Measurements from ENCODE around the gene TRIP4. TPM values are rescaled to one million over a fixed set of nuclear protein-coding genes. Genes with fewer than 3 reads are reported as not detected.

Gene TRIP4
- total and polyA plus RNA-seq, 2 of the 8 experiments (the other 6 are each of a cell fraction or from before 2014, with no cell fraction given): 6.2 to 18.9 TPM

- Histone ChIP-seq H4K20me1 (replicated peaks in 1 of 2; ENCODE audit: control insufficient read depth in 1 of 2, insufficient read depth in 2 of 2, low read length in 2 of 2) (no peaks in the 10 kb centered on the region), H3K36me3 (ENCODE audit: control insufficient read depth in 2 of 4, insufficient read depth in 4 of 4, low read length in 3 of 4) (no peaks in the 10 kb centered on the region), H2AFZ (ENCODE audit: low read length) (no peak overlapping the region), H4K5ac (ENCODE audit: insufficient read length, low read depth, low read length) (no peak overlapping the region), H3K56ac (replicated peaks; ENCODE audit: insufficient read length, low read depth, low read length) (no peak overlapping the region), H3K9me3 (ENCODE audit: insufficient read depth in 2 of 2, low read depth in 1 of 2, low read length in 1 of 2) (no peaks in the 10 kb centered on the region), H2BK12ac (ENCODE audit: low read depth, low read length) (no peak overlapping the region), H4K8ac (ENCODE audit: extremely low read depth, insufficient read depth, low read length) (no peak overlapping the region), H3K4me1 (replicated peaks in 1 of 4; ENCODE audit: control insufficient read depth in 3 of 4, insufficient read depth in 4 of 4, low read length in 3 of 4) (0 out of 7 replicates have a peak, but pooled peaks cover 0 to 2% (median 0%) of the 10 kb centered on the region in 4 experiments), H3K79me2 (ENCODE audit: control insufficient read depth in 1 of 2, insufficient read depth in 2 of 2, low read length in 2 of 2) (no peaks in the 10 kb centered on the region; a peak in 1 of 4 replicates), H2AK5ac (ENCODE audit: low read depth, low read length) (no peak overlapping the region), H2BK15ac (ENCODE audit: low read length) (no peak overlapping the region), H4K91ac (replicated peaks; ENCODE audit: insufficient read length, low read length) (no peak overlapping the region), H2BK5ac (ENCODE audit: low read depth, low read length) (no peak overlapping the region), H2BK120ac (replicated peaks; ENCODE audit: low read depth, low read length) (no peak overlapping the region), H3K23ac (ENCODE audit: insufficient read length) (no peak overlapping the region), H3K23me2 (ENCODE audit: low read depth, low read length) (no peaks in the 10 kb centered on the region; the same call in 1 of the 2 replicates), H3K4ac (replicated peaks; ENCODE audit: insufficient read length, low read depth, low read length) (no peak overlapping the region), H2BK20ac (ENCODE audit: low read length) (no peak overlapping the region), H3K14ac (ENCODE audit: insufficient read length) (no peak overlapping the region), H3K27me3 (replicated peaks in 1 of 4; ENCODE audit: control insufficient read depth in 3 of 4, extremely low read depth in 1 of 4, insufficient read depth in 3 of 4, low read length in 3 of 4) (no peaks in the 10 kb centered on the region), H3K4me3 (ENCODE audit: extremely low read depth in 1 of 4, insufficient read depth in 2 of 4, low read depth in 3 of 4, low read length in 4 of 4) (peak overlapping the region in 1 of 4 experiments; percentile 95; a peak in 2 of 8 replicates), H3K18ac (ENCODE audit: extremely low read depth, low read length) (no peak overlapping the region), H3K9ac (replicated peaks in 1 of 4; ENCODE audit: extremely low read depth in 1 of 4, low read depth in 3 of 4, low read length in 3 of 4) (no peak overlapping the region), H3K79me1 (ENCODE audit: low read depth, low read length) (no peaks in the 10 kb centered on the region), H3K4me2 (ENCODE audit: insufficient read depth in 1 of 2, low read depth in 2 of 2, low read length in 2 of 2) (peak overlapping the region in 1 of 2 experiments; percentile 51; a peak in 1 of 4 replicates), H3K27ac (ENCODE audit: low read depth, low read length) (no peak overlapping the region)
- FAIRE-seq: no peak
- DNase-seq (ENCODE audit: low read depth in 1 of 2, low spot score in 2 of 2): peak in 1 of 2 experiments; percentile 8
- ChIA-PET POLR2A (ENCODE audit: partially characterized antibody) (no interaction called here), CTCF (ENCODE audit: partially characterized antibody) (interaction anchor here (0.6 kb wide), 1 partner anchor 145 kb away, joined by 3 read pairs; no protein-coding TSS in a partner anchor)
- WGBS, 2 experiments (ENCODE audit: extremely low coverage in 1 of 2, insufficient coverage in 1 of 2, insufficient read length in 1 of 2, insufficient replicate concordance in 2 of 2, low coverage in 1 of 2, low lambda C conversion rate in 2 of 2, missing lambda C conversion rate in 1 of 2): 95% methylated on average over 5 of the region's 5 CpGs; no CpG with 5 or more reads in 1 of the 2 experiments
- TF ChIP-seq, protein P1, sequence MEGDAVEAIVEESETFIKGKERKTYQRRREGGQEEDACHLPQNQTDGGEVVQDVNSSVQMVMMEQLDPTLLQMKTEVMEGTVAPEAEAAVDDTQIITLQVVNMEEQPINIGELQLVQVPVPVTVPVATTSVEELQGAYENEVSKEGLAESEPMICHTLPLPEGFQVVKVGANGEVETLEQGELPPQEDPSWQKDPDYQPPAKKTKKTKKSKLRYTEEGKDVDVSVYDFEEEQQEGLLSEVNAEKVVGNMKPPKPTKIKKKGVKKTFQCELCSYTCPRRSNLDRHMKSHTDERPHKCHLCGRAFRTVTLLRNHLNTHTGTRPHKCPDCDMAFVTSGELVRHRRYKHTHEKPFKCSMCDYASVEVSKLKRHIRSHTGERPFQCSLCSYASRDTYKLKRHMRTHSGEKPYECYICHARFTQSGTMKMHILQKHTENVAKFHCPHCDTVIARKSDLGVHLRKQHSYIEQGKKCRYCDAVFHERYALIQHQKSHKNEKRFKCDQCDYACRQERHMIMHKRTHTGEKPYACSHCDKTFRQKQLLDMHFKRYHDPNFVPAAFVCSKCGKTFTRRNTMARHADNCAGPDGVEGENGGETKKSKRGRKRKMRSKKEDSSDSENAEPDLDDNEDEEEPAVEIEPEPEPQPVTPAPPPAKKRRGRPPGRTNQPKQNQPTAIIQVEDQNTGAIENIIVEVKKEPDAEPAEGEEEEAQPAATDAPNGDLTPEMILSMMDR (IDR thresholded peaks at IDR 0.05; ENCODE audit: control extremely low read depth in 1 of 3, insufficient read depth in 1 of 3, low read depth in 1 of 3, low read length in 3 of 3): no peak
- no peak for TF ChIP-seq TBP (IDR thresholded peaks at IDR 0.05; ENCODE audit: low read depth, low read length)
- no peak for TF ChIP-seq KDM5A (IDR thresholded peaks at IDR 0.05; ENCODE audit: low read length)
- no peak for TF ChIP-seq SIRT6 (IDR thresholded peaks at IDR 0.05; ENCODE audit: low read length)
- TF ChIP-seq JUND (IDR thresholded peaks at IDR 0.05; ENCODE audit: low read length): no peak
- TF ChIP-seq JUN (IDR thresholded peaks at IDR 0.05; ENCODE audit: low read depth, low read length): no peak
- TF ChIP-seq TAF1 (IDR thresholded peaks at IDR 0.05; ENCODE audit: low read depth, low read length): no peak
- TF ChIP-seq CBX8 (IDR thresholded peaks at IDR 0.05; ENCODE audit: borderline replicate concordance, low read depth, low read length): no peak
- no peak for TF ChIP-seq EGR1 (IDR thresholded peaks at IDR 0.05; ENCODE audit: borderline replicate concordance, low read depth, low read length)
- no peak for TF ChIP-seq NRF1 (IDR thresholded peaks at IDR 0.05; ENCODE audit: low read depth, low read length)
- no peak for TF ChIP-seq KDM1A (IDR thresholded peaks at IDR 0.05; ENCODE audit: borderline replicate concordance, low read length)
- no peak for TF ChIP-seq CTBP2 (IDR thresholded peaks at IDR 0.05; ENCODE audit: borderline replicate concordance, insufficient read depth, insufficient read length, low read length)
Measured at GRCh38 chr15:64389036-64389435, 1.4 kb downstream of the TRIP4 start.
